Fibroblast of the aortic adventitia (primary cell): ENCODE measurements around the gene PAPOLG. TPM values are rescaled to one million over a fixed set of nuclear protein-coding genes. Genes with fewer than 3 reads are reported as not detected.

Experiments
- DNase-seq: peaks from one replicate; pipeline ENCODE4 v3.0.0-alpha.2; 2010; ENCODE audit warnings: low read depth
- H3K4me3 ChIP-seq: 2 replicates; pipeline ENCODE4 v1.5.1; 2011; ENCODE audit warnings: low read depth, mild to moderate bottlenecking, control low read depth, low read length, moderate library complexity
- total RNA-seq: library from RNA; depleted of rRNA; stranded (reverse); fragments of >200 nt; gene quantifications from 2 replicates; pipeline ENCODE4 v1.2.3, GENCODE V29; 2012; ENCODE audit warnings: low replicate concordance
- TF ChIP-seq, protein P1 (sequence below): IDR thresholded peaks from 2 replicates; pipeline ENCODE4 v1.5.1; 2011; ENCODE audit warnings: mild to moderate bottlenecking, low read length, control low read depth, inconsistent platforms; ENCODE audit not compliant: insufficient read depth

The PAPOLG gene
- total RNA-seq, 1 donor: 18.9 TPM

DNA sequence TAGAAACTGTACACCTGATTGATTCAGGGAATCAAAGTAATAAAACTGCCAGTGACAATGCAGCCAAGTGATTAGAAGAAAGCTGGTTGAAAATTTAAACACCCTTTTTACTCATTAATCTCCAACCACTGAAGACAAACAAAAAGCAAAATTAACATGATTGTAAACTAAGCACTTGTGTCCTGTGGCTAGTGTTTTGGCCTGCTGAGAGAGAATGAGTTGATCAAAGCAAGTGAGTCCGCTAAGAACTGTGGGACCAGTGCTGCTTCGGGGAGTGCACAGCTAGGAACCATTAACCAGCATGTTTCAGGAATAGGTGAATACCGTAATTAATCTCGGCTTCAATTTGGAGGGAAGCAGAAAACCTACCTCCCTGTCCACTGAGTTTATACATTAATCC lies 13.6 kb upstream of the PAPOLG start:
- H3K4me3 ChIP-seq: no peak overlapping the region
- TF ChIP-seq, protein P1, sequence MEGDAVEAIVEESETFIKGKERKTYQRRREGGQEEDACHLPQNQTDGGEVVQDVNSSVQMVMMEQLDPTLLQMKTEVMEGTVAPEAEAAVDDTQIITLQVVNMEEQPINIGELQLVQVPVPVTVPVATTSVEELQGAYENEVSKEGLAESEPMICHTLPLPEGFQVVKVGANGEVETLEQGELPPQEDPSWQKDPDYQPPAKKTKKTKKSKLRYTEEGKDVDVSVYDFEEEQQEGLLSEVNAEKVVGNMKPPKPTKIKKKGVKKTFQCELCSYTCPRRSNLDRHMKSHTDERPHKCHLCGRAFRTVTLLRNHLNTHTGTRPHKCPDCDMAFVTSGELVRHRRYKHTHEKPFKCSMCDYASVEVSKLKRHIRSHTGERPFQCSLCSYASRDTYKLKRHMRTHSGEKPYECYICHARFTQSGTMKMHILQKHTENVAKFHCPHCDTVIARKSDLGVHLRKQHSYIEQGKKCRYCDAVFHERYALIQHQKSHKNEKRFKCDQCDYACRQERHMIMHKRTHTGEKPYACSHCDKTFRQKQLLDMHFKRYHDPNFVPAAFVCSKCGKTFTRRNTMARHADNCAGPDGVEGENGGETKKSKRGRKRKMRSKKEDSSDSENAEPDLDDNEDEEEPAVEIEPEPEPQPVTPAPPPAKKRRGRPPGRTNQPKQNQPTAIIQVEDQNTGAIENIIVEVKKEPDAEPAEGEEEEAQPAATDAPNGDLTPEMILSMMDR: no peak
- no peak for DNase-seq

DNA sequence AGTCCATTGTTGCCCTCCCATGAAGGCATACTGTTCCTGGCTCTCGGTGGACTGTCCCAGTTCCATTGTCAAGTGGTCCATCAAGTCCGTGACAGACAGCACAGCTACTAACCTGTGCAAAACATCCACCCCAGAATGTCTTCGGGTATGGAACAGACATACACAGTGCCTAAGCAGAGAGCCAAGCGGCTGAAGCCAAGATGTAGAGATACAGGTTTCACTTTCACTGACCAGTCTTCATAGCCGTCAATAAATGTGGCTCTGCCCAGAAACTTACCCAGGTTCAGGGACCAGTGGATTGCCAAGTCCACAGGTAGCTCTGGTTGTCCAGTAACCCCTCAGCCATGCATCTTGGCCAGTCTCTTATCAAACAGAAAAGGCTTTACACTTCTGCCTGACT lies 10.7 kb upstream of the PAPOLG start:
- TF ChIP-seq, protein P1: no peak
- H3K4me3 ChIP-seq: no peak overlapping the region
- no peak for DNase-seq

DNA sequence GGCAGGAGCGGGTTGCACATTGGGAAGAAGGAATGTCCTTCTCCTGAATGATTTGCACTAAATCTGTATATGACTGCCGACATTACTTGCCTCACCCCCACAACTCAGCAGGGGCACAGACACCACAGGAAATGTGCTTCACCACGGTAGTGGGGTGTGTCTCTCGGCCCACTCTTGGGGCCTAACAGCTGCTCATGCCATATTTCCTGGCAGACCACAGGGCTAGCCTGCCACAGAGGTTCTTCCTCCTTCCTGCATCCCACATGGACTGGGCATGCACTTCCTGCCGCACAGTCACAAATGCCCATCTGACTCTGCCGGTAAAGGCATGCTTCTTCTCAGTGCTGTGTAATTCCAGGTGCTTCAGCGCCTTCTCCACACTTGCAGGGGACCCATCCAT lies 10.3 kb upstream of the PAPOLG start:
- TF ChIP-seq, protein P1: no peak
- H3K4me3 ChIP-seq: no peak overlapping the region
- DNase-seq: no peak

DNA sequence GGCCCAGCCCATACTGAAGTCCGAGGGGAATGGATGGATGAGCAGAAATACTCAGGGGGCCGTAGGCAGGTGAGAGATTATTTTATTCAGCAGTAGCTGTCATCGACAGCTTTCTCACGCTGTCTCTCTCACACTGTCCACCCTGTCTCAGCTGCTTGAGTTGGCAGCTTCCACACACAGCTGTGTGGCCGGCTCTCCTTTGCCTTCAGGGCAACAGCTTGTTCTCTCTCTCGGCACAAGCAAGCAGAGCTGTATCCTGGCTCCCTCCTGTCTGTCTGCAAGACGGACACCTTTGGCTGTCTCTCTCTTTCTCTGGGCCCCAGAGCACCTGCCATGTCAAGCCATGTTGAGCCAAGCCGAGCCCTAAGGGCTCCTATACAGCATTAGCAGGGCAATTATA lies 9.8 kb upstream of the PAPOLG start:
- DNase-seq: no peak
- TF ChIP-seq, protein P1: no peak
- H3K4me3 ChIP-seq: no peak overlapping the region

DNA sequence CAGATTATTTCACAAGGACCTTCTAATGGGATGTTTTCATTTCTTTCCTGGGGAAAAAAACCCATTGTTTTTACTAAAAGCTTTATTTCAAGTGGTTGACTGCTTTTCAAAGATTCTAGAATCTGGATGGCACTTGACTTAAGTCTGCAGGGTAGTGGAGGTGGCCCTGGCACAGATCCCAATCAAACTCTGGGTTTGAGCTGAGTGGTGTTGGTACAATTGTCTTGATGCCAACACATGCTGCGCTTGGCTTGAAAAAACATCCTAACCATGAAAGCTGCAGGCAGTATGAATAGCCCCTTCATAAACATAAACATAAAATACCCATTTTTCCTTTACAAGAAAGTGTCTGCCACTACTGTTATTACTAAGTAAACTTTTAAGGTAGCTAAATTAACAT lies 3.6 kb downstream of the PAPOLG start:
- TF ChIP-seq, protein P1: no peak
- DNase-seq: no peak
- no peak overlapping the region for H3K4me3 ChIP-seq

DNA sequence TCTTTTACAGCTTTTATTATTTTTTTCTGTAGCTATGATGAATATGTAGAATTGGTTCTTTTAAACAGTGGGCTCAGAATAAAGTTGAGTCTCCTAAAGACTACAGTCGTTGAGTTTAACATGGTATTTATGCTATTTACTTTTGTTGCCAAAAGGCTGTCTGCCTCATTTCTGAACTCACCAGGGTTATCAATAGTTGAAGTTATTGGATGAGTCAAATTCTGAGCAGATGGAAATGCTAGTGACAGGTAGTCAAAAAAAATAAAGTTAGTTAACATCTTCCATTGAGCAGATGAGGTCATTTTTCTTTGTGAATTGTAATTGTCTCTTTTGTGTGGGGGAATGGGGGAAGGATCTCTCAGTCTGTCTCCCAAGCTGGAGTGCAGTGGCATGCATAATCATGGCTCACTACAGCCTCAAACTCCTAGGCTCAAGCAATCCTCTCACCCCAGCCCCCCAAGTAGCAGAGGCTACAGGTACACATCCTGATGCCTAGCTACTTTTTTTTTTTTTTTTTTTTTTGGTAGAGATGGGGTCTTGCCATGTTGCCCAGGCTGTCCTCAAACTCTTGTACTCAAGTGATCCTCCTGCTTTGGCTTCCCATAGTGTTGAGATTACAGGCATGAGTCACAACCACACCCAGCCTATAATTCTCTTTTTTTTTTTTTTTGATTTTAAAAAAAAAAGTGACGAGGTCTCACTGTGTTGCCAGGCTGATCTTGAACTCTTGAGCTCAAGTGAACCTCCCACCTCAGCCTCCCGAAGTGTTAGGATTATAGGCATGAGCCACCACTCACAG lies 8.9 kb downstream of the PAPOLG start:
- no peak overlapping the region for H3K4me3 ChIP-seq
- TF ChIP-seq, protein P1: no peak
- DNase-seq: peak; percentile 48

DNA sequence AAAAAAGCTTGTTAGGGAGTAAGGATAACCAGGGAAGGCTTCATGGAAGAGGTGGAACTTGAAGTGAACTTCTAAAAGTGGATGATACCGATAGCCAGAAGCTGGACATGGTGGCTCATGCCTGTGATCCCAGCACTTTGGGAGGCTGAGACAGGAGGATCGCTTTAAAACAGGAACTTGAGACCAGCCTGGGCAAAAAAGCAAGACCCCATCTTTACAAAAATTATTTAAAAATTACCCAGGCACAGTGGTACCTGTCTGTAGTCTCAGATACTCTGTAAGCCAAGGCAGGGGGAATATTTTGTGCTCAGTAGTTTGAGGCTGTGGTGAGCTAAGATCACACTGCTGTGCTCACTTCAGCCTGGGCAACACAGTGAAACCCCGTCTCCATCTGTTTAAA lies 10.2 kb downstream of the PAPOLG start:
- H3K4me3 ChIP-seq: no peak overlapping the region
- no peak for DNase-seq
- TF ChIP-seq, protein P1: no peak
